Left colon (tissue), 2 donors: ENCODE data around the gene MSMB. TPM values are rescaled to one million over a fixed set of nuclear protein-coding genes. Genes with fewer than 3 reads are reported as not detected.
A peak's percentile ranks its signal among the peaks of the same experiment; 100 is the strongest.
"Not testable (repeated sequence)": the region's sequence is repeated elsewhere in the genome, so short reads cannot be mapped to it uniquely, and the experiment has no call there.

Source experiments
- ATAC-seq: fragments of 200-7000 bp; cut with Tn5 transposase; one replicate; pipeline ENCODE4 v1.9.1; 2020; ENCODE audit warnings: mild to moderate bottlenecking, moderate library complexity
- DNase-seq, 2 donors: peaks; one replicate each; pipeline ENCODE4 v3.0.0-alpha.2; 2020
- intact Hi-C, 2 donors: fragments of 100-400 bp; cut with DNase I in 1 of 2; cut with micrococcal nuclease in 1 of 2; formaldehyde crosslinking; loops; one replicate each; pipeline versions ENCODE4 v1.11.2 to v1.14.0; 2022; cut with DNase I, micrococcal nuclease
- total RNA-seq, 2 donors: library from RNA; stranded (reverse); fragmentation: NEBNext Ultra II Directional; extraction: Animal tissue kit (Norgen Biotek cat#: 25700); gene quantifications; one replicate each; pipeline ENCODE4 v1.2.1, GENCODE V29; 2021
- donor health status: DM: no; HTN: no; CAD: no.
- donor health status: DM: yes; HTN: yes; CAD: no.

The MSMB gene
- total RNA-seq, 2 donors from 2014 or later: not detected

GRCh38 chr10:45984473-45984872, 61.6 kb downstream of the MSMB start:
- ATAC-seq, intact Hi-C loops, DNase-seq: not testable (repeated sequence)

DNA sequence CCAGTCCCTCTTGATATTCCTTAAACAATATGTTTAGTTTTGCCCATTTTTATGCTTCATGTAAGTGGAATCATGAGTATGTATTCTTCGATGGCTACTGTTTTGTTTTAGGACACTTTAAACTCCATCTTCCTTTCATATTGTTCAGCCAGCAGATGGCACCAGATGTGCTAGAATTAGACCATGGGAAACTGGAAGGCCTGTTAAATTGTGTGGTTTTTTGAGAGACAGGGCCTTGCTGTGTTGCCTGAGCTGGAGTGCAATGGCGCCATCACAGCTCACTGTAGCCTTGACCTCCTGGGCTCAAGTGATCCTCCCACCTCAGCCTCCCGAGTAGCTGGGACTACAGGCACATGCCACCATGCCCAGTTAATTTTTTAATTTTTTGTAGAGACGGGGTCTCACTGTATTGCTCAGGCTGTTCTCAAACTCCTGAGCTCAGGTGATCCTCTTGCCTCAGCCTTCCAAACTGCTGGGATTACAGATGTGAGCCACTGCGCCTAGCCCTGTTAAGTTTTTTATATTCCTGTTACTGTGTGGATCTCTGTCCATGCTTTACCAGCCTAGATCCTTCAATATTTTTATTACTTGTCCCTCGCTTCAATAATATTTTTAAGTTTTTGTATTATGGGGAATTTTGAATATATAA, 62.4 kb downstream of the MSMB start:
- intact Hi-C loops: not testable (repeated sequence)
- peak; percentile 84 for ATAC-seq
- DNase-seq: peak in 1 of 2 donors; percentile 41

Other genes starting within 250 kb of the MSMB start
- 10 to 100 TPM; 11.8 to 15.7 TPM for gene AGAP4, start 198.8 kb downstream of the MSMB start, total RNA-seq
- 10 to 100 TPM; 37.4 to 50.3 TPM for gene TIMM23, start 73.8 kb downstream of the MSMB start, total RNA-seq
- gene NCOA4, start 15.6 kb downstream of the MSMB start, total RNA-seq: 100 to 1,000 TPM; 172 to 204 TPM
- gene ANTXRL, start 240.7 kb upstream of the MSMB start, total RNA-seq: not detected